Thyroid gland (tissue), 4 donors: Measurements from ENCODE around the gene USP6NL.

ENCODE experiments used
- CTCF ChIP-seq, 6 experiments: fragments of 200-600 bp in 3 of 6; fragments of 450-650 bp in 3 of 6; sonication (generic) in 3 of 6; IDR thresholded peaks; one replicate each; pipeline ENCODE4 v1.5.1; 2016 to 2019; ENCODE audit warnings: antibody characterized with exemption in 6 of 6, mild to moderate bottlenecking in 2 of 6, inconsistent platforms in 1 of 6, moderate library complexity in 1 of 6
- POLR2A ChIP-seq, 2 donors: fragments of 450-650 bp; IDR thresholded peaks; one replicate each; pipeline ENCODE4 v1.6.1; 2017; ENCODE audit warnings: antibody characterized with exemption in 2 of 2, mild to moderate bottlenecking in 2 of 2, moderate library complexity in 1 of 2

GRCh38 chr10:11440250-11441150 lies 170.9 kb downstream of the USP6NL start:
- TF ChIP-seq CTCF (IDR thresholded peaks at IDR 0.05) (no peak), POLR2A (IDR thresholded peaks at IDR 0.05) (no peak)
